K562 (cell line): ENCODE results near the gene FAM222A. TPM values are rescaled to one million over a fixed set of nuclear protein-coding genes. Genes with fewer than 3 reads are reported as not detected.

Experiments
- ARNT ChIP-seq, 2 experiments: fragments of 450-650 bp; IDR thresholded peaks; 2 replicates each; pipeline ENCODE4 v1.6.1; 2016; ENCODE audit warnings: mild to moderate bottlenecking in 1 of 2
- OTX1 ChIP-seq: fragments of 450-650 bp; formaldehyde crosslinking; IDR thresholded peaks from 2 replicates; pipeline ENCODE4 v1.4.0; 2022; ENCODE audit warnings: mild to moderate bottlenecking
- RAD51 ChIP-seq: fragments of 450-650 bp; IDR thresholded peaks from 2 replicates; pipeline ENCODE4 v1.7.1; 2016; ENCODE audit warnings: low read depth, mild to moderate bottlenecking, borderline replicate concordance
- SMC3 ChIP-seq: conservative IDR thresholded peaks from 2 replicates; pipeline ENCODE4 v1.6.1; 2011; ENCODE audit warnings: low read depth, low read length, improper control_type of control experiment; ENCODE audit not compliant: insufficient read depth
- SPI1 ChIP-seq: IDR thresholded peaks from 2 replicates; pipeline ENCODE4 v1.6.1; 2011; ENCODE audit warnings: low read depth, low read length, control low read depth, borderline replicate concordance
- XRCC4 ChIP-seq: IDR thresholded peaks from one replicate; pipeline ENCODE4 v1.6.1; 2011; ENCODE audit not compliant: insufficient read depth, insufficient read length; ENCODE audit errors: extremely low read depth
- polyA plus RNA-seq, 8 experiments: library from polyadenylated mRNA; depleted of rRNA in 4 of 8; stranded (reverse) in 5 of 8; unstranded in 3 of 8; fragments of >200 nt; fragmentation: Nextera tagmentation in 2 of 8; fragmentation: Illumina TruSeq in 1 of 8; extraction: Ambion mirVana in 2 of 8; extraction: Trizol in 1 of 8; gene quantifications; 2 replicates each; pipeline versions ENCODE4 v1.2.1 to v1.2.3, GENCODE V29; 2011 to 2014; ENCODE audit warnings: inconsistent platforms in 1 of 8, missing spikeins in 1 of 8
- total RNA-seq, 7 experiments: library from RNA; depleted of rRNA in 6 of 7; stranded (reverse); fragments of >200 nt in 6 of 7; fragmentation: Illumina TruSeq in 2 of 7; extraction: Trizol in 2 of 7; gene quantifications; 2 replicates each; pipeline versions ENCODE4 v1.2.1 to v1.2.3, GENCODE V29; 2011 to 2021; ENCODE audit warnings: low replicate concordance in 1 of 7
- TF ChIP-seq, protein P1 (sequence below), 2 experiments: fragments of 450-650 bp; formaldehyde crosslinking in 1 of 2; IDR thresholded peaks; 2 replicates each; pipeline versions ENCODE4 v1.4.0 to v1.6.1; 2014 to 2020; ENCODE audit warnings: mild to moderate bottlenecking in 2 of 2, borderline replicate concordance in 1 of 2, low read depth in 1 of 2
- TF ChIP-seq, protein P2 (sequence below): sonication (generic); formaldehyde crosslinking; IDR thresholded peaks from 2 replicates; pipeline ENCODE4 v1.9.0; 2022; ENCODE audit warnings: mild to moderate bottlenecking, missing genetic modification reagents
- TF ChIP-seq, protein P3 (sequence below), 3 experiments: IDR thresholded peaks in 2 of 3; conservative IDR thresholded peaks in 1 of 3; 2 replicates each; pipeline ENCODE4 v1.5.1; 2011 to 2012; ENCODE audit warnings: low read length in 3 of 3, mild to moderate bottlenecking in 3 of 3, control low read depth in 2 of 3, improper control_type of control experiment in 1 of 3, inconsistent platforms in 1 of 3, low read depth in 1 of 3, mixed read lengths in 1 of 3, moderate library complexity in 1 of 3; ENCODE audit not compliant: insufficient read depth in 2 of 3
- TF ChIP-seq, protein P4 (sequence below): sonication (generic); formaldehyde crosslinking; IDR thresholded peaks from 2 replicates; pipeline ENCODE4 v1.8.0; 2022; ENCODE audit warnings: mild to moderate bottlenecking, missing genetic modification reagents

FAM222A gene
- total and polyA plus RNA-seq, 9 of the 15 experiments (the other 6 are each of a cell fraction or from before 2014, with no cell fraction given) = 0.03 to 0.36 (median 0.12) TPM; not detected in 1

DNA sequence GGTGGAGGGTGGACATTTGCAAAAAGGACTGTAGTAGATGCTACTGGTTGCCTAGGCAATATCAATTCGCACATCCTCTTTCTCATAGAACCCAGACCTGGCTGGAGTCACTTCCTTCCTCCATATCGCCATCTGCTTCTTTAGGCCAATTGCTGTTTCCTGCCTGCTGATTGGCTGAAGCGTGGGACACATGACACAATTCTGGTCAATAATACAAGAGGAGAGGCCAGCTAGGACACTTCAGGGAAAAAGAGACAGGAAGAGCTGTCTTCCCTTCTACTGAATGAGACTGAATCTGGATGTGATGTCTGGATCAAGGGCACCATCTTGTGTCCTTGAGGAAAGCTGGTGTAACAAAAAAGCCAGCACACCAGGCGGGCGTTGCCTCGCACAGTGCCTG lies 65.8 kb downstream of the FAM222A start (continued):
- TF ChIP-seq, protein P1, sequence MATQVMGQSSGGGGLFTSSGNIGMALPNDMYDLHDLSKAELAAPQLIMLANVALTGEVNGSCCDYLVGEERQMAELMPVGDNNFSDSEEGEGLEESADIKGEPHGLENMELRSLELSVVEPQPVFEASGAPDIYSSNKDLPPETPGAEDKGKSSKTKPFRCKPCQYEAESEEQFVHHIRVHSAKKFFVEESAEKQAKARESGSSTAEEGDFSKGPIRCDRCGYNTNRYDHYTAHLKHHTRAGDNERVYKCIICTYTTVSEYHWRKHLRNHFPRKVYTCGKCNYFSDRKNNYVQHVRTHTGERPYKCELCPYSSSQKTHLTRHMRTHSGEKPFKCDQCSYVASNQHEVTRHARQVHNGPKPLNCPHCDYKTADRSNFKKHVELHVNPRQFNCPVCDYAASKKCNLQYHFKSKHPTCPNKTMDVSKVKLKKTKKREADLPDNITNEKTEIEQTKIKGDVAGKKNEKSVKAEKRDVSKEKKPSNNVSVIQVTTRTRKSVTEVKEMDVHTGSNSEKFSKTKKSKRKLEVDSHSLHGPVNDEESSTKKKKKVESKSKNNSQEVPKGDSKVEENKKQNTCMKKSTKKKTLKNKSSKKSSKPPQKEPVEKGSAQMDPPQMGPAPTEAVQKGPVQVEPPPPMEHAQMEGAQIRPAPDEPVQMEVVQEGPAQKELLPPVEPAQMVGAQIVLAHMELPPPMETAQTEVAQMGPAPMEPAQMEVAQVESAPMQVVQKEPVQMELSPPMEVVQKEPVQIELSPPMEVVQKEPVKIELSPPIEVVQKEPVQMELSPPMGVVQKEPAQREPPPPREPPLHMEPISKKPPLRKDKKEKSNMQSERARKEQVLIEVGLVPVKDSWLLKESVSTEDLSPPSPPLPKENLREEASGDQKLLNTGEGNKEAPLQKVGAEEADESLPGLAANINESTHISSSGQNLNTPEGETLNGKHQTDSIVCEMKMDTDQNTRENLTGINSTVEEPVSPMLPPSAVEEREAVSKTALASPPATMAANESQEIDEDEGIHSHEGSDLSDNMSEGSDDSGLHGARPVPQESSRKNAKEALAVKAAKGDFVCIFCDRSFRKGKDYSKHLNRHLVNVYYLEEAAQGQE (IDR thresholded peaks at IDR 0.05; ENCODE audit: borderline replicate concordance) = peak; percentile 10; the same call in 1 of the 2 replicates
- TF ChIP-seq, protein P1 (CRISPR knock-in tag; IDR thresholded peaks at IDR 0.05; ENCODE audit: low read depth) = no peak
- TF ChIP-seq RAD51 (peak; percentile 26; the same call in 1 of the 2 replicates), SPI1 (0 out of 2 replicates have a peak, but pooled peaks have one; percentile 60), SMC3 (0 out of 2 replicates have a peak, but pooled peaks have one; percentile 8), OTX1 (CRISPR knock-in tag) (no peak), XRCC4 (no peak), ARNT (IDR thresholded peaks at IDR 0.05) (no peak)
- TF ChIP-seq, protein P2, sequence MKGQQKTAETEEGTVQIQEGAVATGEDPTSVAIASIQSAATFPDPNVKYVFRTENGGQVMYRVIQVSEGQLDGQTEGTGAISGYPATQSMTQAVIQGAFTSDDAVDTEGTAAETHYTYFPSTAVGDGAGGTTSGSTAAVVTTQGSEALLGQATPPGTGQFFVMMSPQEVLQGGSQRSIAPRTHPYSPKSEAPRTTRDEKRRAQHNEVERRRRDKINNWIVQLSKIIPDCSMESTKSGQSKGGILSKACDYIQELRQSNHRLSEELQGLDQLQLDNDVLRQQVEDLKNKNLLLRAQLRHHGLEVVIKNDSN = peak; percentile 77
- TF ChIP-seq, protein P3, sequence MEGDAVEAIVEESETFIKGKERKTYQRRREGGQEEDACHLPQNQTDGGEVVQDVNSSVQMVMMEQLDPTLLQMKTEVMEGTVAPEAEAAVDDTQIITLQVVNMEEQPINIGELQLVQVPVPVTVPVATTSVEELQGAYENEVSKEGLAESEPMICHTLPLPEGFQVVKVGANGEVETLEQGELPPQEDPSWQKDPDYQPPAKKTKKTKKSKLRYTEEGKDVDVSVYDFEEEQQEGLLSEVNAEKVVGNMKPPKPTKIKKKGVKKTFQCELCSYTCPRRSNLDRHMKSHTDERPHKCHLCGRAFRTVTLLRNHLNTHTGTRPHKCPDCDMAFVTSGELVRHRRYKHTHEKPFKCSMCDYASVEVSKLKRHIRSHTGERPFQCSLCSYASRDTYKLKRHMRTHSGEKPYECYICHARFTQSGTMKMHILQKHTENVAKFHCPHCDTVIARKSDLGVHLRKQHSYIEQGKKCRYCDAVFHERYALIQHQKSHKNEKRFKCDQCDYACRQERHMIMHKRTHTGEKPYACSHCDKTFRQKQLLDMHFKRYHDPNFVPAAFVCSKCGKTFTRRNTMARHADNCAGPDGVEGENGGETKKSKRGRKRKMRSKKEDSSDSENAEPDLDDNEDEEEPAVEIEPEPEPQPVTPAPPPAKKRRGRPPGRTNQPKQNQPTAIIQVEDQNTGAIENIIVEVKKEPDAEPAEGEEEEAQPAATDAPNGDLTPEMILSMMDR (IDR thresholded peaks at IDR 0.05 in 2 of 3, conservative IDR thresholded peaks at IDR 0.05 in 1 of 3; ENCODE audit: insufficient read depth in 2 of 3, low read depth in 1 of 3, low read length in 3 of 3) = peak; percentile 20 to 46 (median 42); a peak in 3 of 6 replicates
- TF ChIP-seq, protein P4, sequence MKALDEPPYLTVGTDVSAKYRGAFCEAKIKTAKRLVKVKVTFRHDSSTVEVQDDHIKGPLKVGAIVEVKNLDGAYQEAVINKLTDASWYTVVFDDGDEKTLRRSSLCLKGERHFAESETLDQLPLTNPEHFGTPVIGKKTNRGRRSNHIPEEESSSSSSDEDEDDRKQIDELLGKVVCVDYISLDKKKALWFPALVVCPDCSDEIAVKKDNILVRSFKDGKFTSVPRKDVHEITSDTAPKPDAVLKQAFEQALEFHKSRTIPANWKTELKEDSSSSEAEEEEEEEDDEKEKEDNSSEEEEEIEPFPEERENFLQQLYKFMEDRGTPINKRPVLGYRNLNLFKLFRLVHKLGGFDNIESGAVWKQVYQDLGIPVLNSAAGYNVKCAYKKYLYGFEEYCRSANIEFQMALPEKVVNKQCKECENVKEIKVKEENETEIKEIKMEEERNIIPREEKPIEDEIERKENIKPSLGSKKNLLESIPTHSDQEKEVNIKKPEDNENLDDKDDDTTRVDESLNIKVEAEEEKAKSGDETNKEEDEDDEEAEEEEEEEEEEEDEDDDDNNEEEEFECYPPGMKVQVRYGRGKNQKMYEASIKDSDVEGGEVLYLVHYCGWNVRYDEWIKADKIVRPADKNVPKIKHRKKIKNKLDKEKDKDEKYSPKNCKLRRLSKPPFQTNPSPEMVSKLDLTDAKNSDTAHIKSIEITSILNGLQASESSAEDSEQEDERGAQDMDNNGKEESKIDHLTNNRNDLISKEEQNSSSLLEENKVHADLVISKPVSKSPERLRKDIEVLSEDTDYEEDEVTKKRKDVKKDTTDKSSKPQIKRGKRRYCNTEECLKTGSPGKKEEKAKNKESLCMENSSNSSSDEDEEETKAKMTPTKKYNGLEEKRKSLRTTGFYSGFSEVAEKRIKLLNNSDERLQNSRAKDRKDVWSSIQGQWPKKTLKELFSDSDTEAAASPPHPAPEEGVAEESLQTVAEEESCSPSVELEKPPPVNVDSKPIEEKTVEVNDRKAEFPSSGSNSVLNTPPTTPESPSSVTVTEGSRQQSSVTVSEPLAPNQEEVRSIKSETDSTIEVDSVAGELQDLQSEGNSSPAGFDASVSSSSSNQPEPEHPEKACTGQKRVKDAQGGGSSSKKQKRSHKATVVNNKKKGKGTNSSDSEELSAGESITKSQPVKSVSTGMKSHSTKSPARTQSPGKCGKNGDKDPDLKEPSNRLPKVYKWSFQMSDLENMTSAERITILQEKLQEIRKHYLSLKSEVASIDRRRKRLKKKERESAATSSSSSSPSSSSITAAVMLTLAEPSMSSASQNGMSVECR = no peak
